Measurements from ENCODE around the gene GRID1.

GRID1 gene

GRCh38 chr10:86336341-86336740, 30.3 kb downstream of the GRID1 start:
- no peak for DNase-seq

DNA sequence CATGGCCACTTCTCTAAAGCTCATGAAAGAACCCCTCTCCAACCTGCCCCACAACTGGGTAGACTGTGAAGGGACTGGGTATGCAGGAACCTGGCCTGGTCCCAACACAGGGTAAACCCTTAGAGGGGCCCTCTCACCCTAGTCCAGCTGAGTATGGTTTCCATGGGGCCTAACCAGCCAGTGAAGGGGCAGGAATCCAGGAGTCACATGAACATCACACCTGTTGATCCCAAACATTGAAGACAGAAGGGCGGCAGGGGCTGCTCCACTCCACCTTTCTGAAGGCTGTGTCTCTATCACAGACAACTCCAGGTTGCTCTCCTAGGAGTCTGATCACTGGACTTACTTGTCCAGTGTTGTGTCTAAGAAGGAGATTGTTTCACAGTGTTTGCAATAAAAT, 30.8 kb downstream of the GRID1 start:
- DNase-seq, result no peak

DNA sequence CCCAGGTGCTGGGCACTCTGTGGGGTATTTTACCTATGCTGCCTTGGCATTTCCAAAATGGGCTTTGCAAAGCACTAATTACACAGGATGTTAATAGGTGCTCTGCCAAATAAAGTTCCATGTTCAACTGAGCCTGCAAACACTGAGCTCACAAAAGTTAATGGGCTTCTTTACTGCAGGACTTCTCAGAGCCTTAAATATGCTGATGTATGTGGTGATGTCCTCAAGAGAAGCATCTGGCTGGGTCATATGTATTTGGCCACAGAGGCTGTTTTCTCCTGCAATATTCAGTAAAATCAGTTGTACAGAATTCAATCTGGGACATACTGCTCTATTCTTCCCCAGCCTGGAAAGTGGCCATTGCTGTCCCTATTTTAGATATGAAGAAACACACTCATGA, 31.3 kb downstream of the GRID1 start:
- no peak for DNase-seq

- no peak for DNase-seq
Observed at GRCh38 chr10:86334488-86335085, 32.0 kb downstream of the GRID1 start.

GRCh38 chr10:86333826-86334487, 32.6 kb downstream of the GRID1 start:
- DNase-seq, result no peak

DNA sequence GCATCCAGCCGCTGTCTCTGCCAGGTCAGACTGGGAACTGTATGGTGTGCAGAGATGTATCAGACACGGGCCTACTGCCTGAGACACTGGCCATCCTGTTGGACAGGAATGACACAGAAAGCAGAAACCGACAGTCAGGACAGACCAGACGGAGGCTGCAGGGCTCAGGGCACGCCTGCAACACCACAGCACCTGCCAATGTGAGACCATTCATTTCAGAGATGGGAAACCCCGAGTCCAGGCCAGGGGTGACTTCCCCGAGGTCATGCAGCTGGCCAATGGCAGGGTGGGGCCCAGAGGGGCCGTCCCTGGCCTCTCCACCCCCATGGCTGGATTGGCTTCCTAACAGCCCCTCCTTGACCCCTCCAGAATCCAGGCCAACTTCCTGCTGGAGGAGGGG, 34.7 kb downstream of the GRID1 start:
- DNase-seq, result no peak

DNA sequence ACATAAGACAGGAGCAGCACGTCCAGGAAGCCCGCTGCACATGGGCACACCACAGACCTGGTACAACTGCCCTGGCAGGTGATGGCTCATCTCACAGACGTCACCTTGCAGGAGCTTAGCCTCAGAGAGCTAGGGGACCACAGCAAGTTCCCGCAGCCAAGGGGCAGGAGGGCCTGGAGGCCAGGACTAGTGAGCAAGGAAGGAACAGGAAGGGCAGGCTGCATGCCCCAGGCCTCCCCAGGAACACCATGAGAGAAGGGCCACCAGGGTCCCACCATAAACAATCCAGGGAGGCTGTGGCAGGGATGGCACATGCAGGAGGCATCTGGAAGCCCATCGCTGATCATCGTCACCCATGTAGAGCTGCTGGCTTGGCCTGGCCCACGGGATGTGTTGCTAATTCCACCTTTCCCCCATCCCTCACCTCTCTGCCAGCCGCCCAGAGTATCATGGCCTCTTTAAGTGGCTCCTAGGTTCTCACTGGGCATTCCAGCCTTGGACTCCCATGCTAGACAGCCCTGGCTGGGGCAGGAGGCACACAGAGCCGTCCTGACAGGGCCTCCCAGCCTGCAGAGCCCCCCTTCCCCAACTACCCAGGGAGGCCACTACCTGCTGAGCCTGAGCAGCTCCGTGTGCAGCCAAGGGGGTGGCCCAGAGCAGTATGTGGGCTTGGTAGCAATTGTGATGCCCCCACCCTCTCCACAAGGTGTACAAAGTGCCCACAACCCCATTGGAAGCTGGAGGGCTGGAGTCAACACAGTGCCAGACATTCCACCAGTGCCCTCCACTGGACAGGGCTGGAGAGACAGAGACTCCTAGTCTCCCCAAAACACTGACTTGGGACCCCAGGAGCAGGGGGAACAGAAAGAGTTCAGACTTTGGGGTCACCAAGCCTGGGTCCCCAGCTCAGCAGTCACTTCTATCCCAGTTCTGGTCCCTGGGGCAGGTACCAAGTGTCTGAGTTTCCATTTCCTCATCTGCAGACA, 35.5 kb downstream of the GRID1 start:
- no peak for DNase-seq

DNA sequence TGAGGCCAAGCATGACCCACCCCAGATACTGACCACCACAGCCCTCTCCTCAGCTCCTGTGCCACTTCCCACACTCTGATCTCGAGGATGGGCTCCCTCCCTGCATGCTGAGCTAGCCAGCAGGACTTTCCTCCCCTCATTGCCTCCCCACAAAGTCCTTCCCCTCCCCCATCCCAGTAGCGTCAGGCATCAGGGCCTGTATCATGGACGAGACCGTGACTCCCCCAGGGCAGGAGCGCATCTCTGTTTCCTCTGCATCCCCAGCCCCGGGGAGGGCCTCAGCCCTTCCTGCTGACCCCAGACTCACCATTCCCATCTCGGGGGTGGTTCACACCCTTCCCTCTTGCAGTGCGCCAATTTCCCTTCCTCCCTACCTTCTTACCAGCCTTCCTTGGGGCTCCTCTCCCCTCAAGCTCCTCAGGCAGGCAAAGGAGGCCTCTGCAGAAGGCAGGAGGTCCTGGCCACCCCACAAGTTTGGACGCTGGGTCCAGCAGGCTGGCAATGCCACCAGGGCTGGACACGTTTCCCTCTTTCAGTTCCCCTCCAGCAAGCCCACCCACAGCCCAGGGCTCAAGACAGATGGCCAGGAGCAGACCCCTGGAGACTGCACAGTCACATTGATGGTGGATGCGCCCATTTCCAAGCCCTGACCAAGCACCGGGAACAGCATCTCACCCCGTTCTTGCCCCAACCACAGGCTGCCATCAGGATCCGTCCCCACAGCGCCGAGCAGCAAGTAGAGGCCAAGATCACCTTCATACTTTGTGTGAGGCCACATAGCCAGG, 36.5 kb downstream of the GRID1 start:
- no peak for DNase-seq

DNA sequence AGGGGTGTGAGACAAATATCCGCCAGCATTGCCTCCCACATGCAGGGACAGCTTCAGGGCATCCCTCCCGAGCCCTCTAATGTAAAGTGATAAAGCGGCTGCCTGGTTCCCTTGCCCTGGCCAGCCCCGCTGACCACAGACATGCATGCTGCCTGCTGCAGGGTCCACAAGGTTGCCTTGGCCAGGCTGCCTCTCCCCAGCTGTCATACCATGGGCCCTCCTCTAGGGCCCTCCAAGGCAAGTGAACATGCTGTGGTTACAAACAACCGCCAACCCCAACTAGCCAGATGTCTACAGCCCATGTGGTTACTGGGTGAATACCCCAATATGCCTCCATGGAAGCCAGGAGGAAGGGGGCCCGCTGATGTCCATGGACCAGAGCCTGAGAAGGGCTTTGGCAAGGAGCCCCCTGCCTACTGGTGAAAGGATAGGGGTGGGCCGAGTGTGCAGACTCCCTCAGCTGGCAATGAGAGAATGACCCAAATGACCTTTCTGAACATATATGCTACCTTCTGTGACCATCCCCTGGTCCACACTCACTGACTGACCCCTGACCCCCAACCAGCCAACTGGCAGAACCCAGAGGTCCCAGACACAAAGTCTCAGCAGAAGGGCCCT, 37.4 kb downstream of the GRID1 start:
- no peak for DNase-seq

GRCh38 chr10:86327954-86328725, 38.5 kb downstream of the GRID1 start:
- DNase-seq, result no peak

DNA sequence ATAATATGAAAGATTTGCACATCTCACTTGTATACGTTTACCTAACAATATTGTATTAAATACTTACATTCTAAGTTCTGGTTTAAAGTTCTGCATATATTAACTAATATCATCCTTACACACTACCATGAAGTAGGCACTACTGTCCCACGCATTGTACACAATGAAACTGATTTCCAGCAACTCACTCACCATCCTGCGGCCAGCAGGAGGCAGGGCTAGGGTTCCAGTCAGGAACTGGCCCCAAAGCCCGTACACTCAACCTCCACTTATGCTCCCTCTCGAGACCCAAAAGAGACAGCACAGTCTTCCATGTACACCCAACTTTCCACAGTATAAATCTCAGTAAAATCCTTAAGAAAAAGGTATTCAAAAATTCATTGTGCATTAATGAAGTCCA, 41.4 kb downstream of the GRID1 start:
- no peak for DNase-seq

DNA sequence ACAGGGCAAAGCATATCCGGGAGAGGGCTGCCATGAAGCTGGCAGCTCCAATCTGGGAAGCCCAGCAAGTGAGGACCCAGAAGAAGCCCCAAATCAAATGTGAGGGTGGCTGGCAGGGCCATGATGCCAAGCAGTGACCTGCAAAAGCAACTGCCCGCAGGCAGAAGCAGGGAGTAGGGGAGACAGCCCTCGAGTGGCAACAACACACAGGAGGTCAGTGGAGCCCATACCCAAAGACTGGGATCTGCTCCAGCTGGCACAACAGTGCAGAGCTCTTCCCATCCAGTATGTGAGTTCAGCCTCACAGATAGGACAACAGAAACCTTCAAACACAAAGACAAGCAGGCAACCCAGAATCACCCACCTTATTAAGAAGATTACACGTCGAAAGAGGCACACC, 45.0 kb downstream of the GRID1 start:
- no peak for DNase-seq

- DNase-seq, result no peak
Observed at GRCh38 chr10:86319676-86320075, 46.9 kb downstream of the GRID1 start.

DNA sequence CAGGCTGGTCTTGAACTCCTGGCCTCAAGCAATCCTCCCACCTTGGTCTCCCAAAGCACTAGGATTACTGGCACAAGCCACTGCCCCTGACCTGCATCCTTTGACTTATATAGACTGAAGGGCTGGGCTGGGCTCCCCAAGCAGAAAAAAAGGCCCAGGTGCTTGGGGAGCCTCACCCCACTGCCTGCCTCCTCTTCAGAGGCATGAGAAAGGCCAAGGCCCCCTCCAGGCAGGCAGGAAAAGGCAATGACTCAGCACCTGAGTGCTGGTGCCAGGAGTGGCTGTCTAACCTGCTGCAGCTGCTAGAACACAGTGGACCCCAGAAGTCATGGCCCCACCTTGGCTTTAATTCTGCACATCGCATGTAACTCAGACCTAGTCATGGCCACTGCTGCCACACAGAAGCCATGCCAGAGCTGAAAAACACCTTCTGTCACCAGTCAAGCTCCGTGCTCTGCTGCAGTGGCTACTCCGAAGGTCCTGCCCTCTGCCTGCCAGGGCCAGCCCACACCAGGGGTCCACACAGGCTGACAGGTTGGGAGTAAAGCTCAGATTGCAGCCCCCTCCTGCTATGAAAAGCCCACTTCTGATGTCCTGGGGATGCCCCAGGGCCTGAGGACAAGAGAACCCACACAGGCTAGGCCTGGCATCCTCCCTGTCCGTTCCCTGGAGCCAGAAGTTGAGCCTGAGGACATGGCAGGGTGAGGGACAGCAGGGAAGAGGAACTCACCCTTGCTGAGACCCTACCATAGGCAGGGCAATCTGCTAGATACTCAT, 48.5 kb downstream of the GRID1 start:
- no peak for DNase-seq

- no peak for DNase-seq
Observed at GRCh38 chr10:86316990-86317389, 49.6 kb downstream of the GRID1 start.

GRCh38 chr10:86316274-86316835, 50.2 kb downstream of the GRID1 start:
- no peak for DNase-seq

- no peak for DNase-seq
Observed at GRCh38 chr10:86315549-86315942, 51.0 kb downstream of the GRID1 start.

- no peak for DNase-seq
Observed at GRCh38 chr10:86314616-86315548, 51.7 kb downstream of the GRID1 start.

GRCh38 chr10:86313621-86314041, 53.0 kb downstream of the GRID1 start:
- no peak for DNase-seq
